GM12878 (cell line): ENCODE data around the gene POLE2. TPM values are rescaled to one million over a fixed set of nuclear protein-coding genes. Genes with fewer than 3 reads are reported as not detected.
A peak's percentile ranks its signal among the peaks of the same experiment; 100 is the strongest.

Experiments
- ASH2L ChIP-seq: fragments of 300-600, 200-600 bp; sonication (generic); IDR thresholded peaks from 2 replicates; pipeline ENCODE4 v1.6.1; 2017; ENCODE audit warnings: low read depth, mild to moderate bottlenecking, borderline replicate concordance
- ATF2 ChIP-seq: IDR thresholded peaks from 2 replicates; pipeline ENCODE4 v1.6.1; 2012; ENCODE audit warnings: low read length, inconsistent platforms
- ATF7 ChIP-seq: fragments of 450-650 bp; IDR thresholded peaks from 2 replicates; pipeline ENCODE4 v1.6.1; 2016; ENCODE audit warnings: low read depth, mild to moderate bottlenecking
- BCL11A ChIP-seq: IDR thresholded peaks from 2 replicates; pipeline ENCODE4 v1.6.1; 2011; ENCODE audit warnings: low read depth, low read length
- CBX5 ChIP-seq: sonication (generic); IDR thresholded peaks from 2 replicates; pipeline ENCODE4 v1.6.1; 2016; ENCODE audit warnings: low read depth, moderate library complexity, mild to moderate bottlenecking, inconsistent platforms
- CHD2 ChIP-seq: IDR thresholded peaks from 2 replicates; pipeline ENCODE4 v1.6.1; 2011; ENCODE audit warnings: low read depth, low read length, improper control_type of control experiment, borderline replicate concordance
- FOS ChIP-seq: IDR thresholded peaks from 3 replicates; pipeline ENCODE4 v1.6.1; 2011; ENCODE audit warnings: borderline replicate concordance; ENCODE audit not compliant: insufficient read length; ENCODE audit errors: extremely low read depth
- HCFC1 ChIP-seq: fragments of 150-350 bp; IDR thresholded peaks from 2 replicates; pipeline ENCODE4 v1.6.1; 2014; ENCODE audit warnings: low read length
- HSF1 ChIP-seq: fragments of 150-350 bp; IDR thresholded peaks from 2 replicates; pipeline ENCODE4 v1.6.1; 2014; ENCODE audit warnings: mild to moderate bottlenecking, low read depth, low read length
- MYC ChIP-seq: IDR thresholded peaks from 2 replicates; pipeline ENCODE4 v1.6.1; 2011; ENCODE audit warnings: mild to moderate bottlenecking, low read length, moderate library complexity, inconsistent platforms; ENCODE audit not compliant: insufficient read depth, insufficient replicate concordance, insufficient read length, severe bottlenecking
- NR2C1 ChIP-seq: fragments of 450-650 bp; IDR thresholded peaks from 2 replicates; pipeline ENCODE4 v1.6.1; 2017; ENCODE audit warnings: antibody characterized with exemption, mild to moderate bottlenecking, moderate library complexity
- PKNOX1 ChIP-seq: fragments of 450-650 bp; IDR thresholded peaks from 2 replicates; pipeline ENCODE4 v1.6.1; 2016; ENCODE audit warnings: mild to moderate bottlenecking
- POLR2A ChIP-seq: IDR thresholded peaks from 2 replicates; pipeline ENCODE4 v1.6.1; 2011; ENCODE audit warnings: low read depth, mild to moderate bottlenecking, low read length
- POU2F2 ChIP-seq: IDR thresholded peaks from 3 replicates; pipeline ENCODE4 v1.6.1; 2011; ENCODE audit warnings: low read depth, mild to moderate bottlenecking, low read length, borderline replicate concordance
- PRDM15 ChIP-seq: fragments of 450-650 bp; formaldehyde crosslinking; IDR thresholded peaks from 2 replicates; pipeline ENCODE4 v1.4.0; 2020; ENCODE audit warnings: mild to moderate bottlenecking, moderate library complexity
- SIN3A ChIP-seq: IDR thresholded peaks from 2 replicates; pipeline ENCODE4 v1.6.1; 2012; ENCODE audit warnings: low read depth, low read length, improper control_type of control experiment
- SMC3 ChIP-seq: IDR thresholded peaks from 2 replicates; pipeline ENCODE4 v1.6.1; 2011; ENCODE audit warnings: low read length, improper control_type of control experiment, borderline replicate concordance
- SREBF1 ChIP-seq: IDR thresholded peaks from 2 replicates; pipeline ENCODE4 v1.6.1; 2012; ENCODE audit warnings: mild to moderate bottlenecking, low read length
- STAT3 ChIP-seq: IDR thresholded peaks from 2 replicates; pipeline ENCODE4 v1.6.1; 2011; ENCODE audit warnings: low read depth, low read length, improper control_type of control experiment
- WRNIP1 ChIP-seq: IDR thresholded peaks from 2 replicates; pipeline ENCODE4 v1.6.1; 2011; ENCODE audit warnings: low read depth, low read length, improper control_type of control experiment, borderline replicate concordance
- ZNF24 ChIP-seq: fragments of 450-650 bp; IDR thresholded peaks from 2 replicates; pipeline ENCODE4 v1.6.1; 2017; ENCODE audit warnings: antibody characterized with exemption, mild to moderate bottlenecking
- polyA plus RNA-seq, 11 experiments: library from polyadenylated mRNA; depleted of rRNA in 4 of 11; unstranded in 6 of 11; stranded (reverse) in 5 of 11; fragments of >200 nt; fragmentation: Nextera tagmentation in 4 of 11; fragmentation: Illumina TruSeq in 1 of 11; extraction: Ambion mirVana in 4 of 11; extraction: Trizol in 1 of 11; gene quantifications; 1 replicate in 1 of 11; 2 replicates in 10 of 11; pipeline versions ENCODE4 v1.2.1 to v1.2.3, GENCODE V29; 2011 to 2016; ENCODE audit warnings: inconsistent platforms in 2 of 11, missing spikeins in 2 of 11, low read depth in 1 of 11
- total RNA-seq, 4 experiments: library from RNA; depleted of rRNA in 3 of 4; stranded (reverse); fragments of >200 nt in 3 of 4; fragmentation: Illumina TruSeq in 1 of 4; extraction: Trizol in 1 of 4; gene quantifications; 2 replicates each; pipeline versions ENCODE4 v1.2.1 to v1.2.3, GENCODE V29; 2013 to 2021

POLE2 gene
- total and polyA plus RNA-seq, 10 of the 15 experiments (the other 5 are each of a cell fraction or from before 2014, with no cell fraction given): 22.0 to 45.6 (median 38.8) TPM

- no peak for TF ChIP-seq PRDM15 (CRISPR knock-in tag)
- TF ChIP-seq STAT3: no peak
- TF ChIP-seq ZNF24: no peak
- TF ChIP-seq POU2F2: peak; percentile 86; the same call in 2 of the 3 replicates
- TF ChIP-seq PKNOX1: peak; percentile 99
- TF ChIP-seq HCFC1: no peak; the same call in 1 of the 2 replicates
- TF ChIP-seq BCL11A: no peak
- TF ChIP-seq ATF7: peak; percentile 35; the same call in 1 of the 2 replicates
- peak; percentile 11 for TF ChIP-seq MYC
- TF ChIP-seq ASH2L: no peak
- peak; percentile 92 for TF ChIP-seq CBX5
- TF ChIP-seq HSF1: no peak
- peak; percentile 57 for TF ChIP-seq FOS
- peak; percentile 91 for TF ChIP-seq CHD2
- TF ChIP-seq SMC3: no peak
- TF ChIP-seq WRNIP1: no peak
- TF ChIP-seq SIN3A: 0 out of 2 replicates have a peak, but pooled peaks have one; percentile 22
- no peak; the same call in 1 of the 2 replicates for TF ChIP-seq SREBF1
- TF ChIP-seq ATF2: no peak
- TF ChIP-seq POLR2A: peak; percentile 99
- TF ChIP-seq NR2C1: no peak
These were observed 67.6 kb downstream of the POLE2 start, which contains the start of the genes MGAT2 and RPL36AL (continued) for GRCh38 chr14:49620182-49621113.
